Activated CD8-positive, alpha-beta T cell treated with anti-CD3 and anti-CD28 coated beads for 36 hours (primary cell): ENCODE measurements around the gene COL4A1. TPM values are rescaled to one million over a fixed set of nuclear protein-coding genes. Genes with fewer than 3 reads are reported as not detected.

Experiments used
- ATAC-seq: fragments of 200-7000 bp; cut with Tn5 transposase; one replicate; pipeline ENCODE4 v1.10.0; 2021; ENCODE audit warnings: mild to moderate bottlenecking, moderate library complexity
- CTCF ChIA-PET: fragments of 350-600 bp; sonication (Branson Sonifier 250); formaldehyde crosslinking; loops from one replicate; lab custom pipeline; 2021; ENCODE audit warnings: antibody characterized with exemption; lab: Charles Lee
- POLR2A ChIA-PET: fragments of 350-600 bp; sonication (Branson Sonifier 250); formaldehyde crosslinking; loops from one replicate; lab custom pipeline; 2021; ENCODE audit warnings: antibody characterized with exemption; lab: Charles Lee
- DNase-seq: peaks from one replicate; pipeline ENCODE4 v3.0.0-alpha.2; 2020
- H3K27ac Mint-ChIP-seq: one replicate; pipeline ENCODE4 v1.8.0; 2021; ENCODE audit warnings: mild to moderate bottlenecking, mixed read lengths
- H3K27me3 Mint-ChIP-seq: one replicate; pipeline ENCODE4 v1.8.0; 2021; ENCODE audit warnings: mixed read lengths
- H3K36me3 Mint-ChIP-seq: one replicate; pipeline ENCODE4 v1.8.0; 2021; ENCODE audit warnings: low read depth, mixed read lengths
- H3K4me1 Mint-ChIP-seq: one replicate; pipeline ENCODE4 v1.8.0; 2021; ENCODE audit warnings: low read depth, mixed read lengths
- H3K4me3 Mint-ChIP-seq: one replicate; pipeline ENCODE4 v1.8.0; 2021; ENCODE audit warnings: mild to moderate bottlenecking, moderate library complexity, mixed read lengths
- H3K9me3 Mint-ChIP-seq: one replicate; pipeline ENCODE4 v1.8.0; 2021; ENCODE audit warnings: mixed read lengths
- CTCF ChIP-seq: fragments of 200-600 bp; IDR thresholded peaks from one replicate; pipeline ENCODE4 v1.8.0; 2022; ENCODE audit warnings: antibody characterized with exemption, mild to moderate bottlenecking
- intact Hi-C: fragments of 100-400 bp; cut with micrococcal nuclease; formaldehyde crosslinking; loops from one replicate; pipeline ENCODE4 v1.10.0; 2022
- total RNA-seq, 2 experiments: library from RNA; stranded (reverse); gene quantifications; one replicate each; pipeline ENCODE4 v1.2.3, GENCODE V29; 2021

Gene COL4A1
- total RNA-seq, 2 experiments from 2014 or later: not detected

GRCh38 chr13:110293649-110294048 is 13.3 kb downstream of the COL4A1 start:
- ChIA-PET CTCF (no interaction called here), POLR2A (no interaction called here)
- Mint-ChIP-seq H3K27me3 (peaks cover 19% of the 10 kb centered on the region), H3K9me3 (no peaks in the 10 kb centered on the region), H3K4me3 (no peak overlapping the region), H3K27ac (no peak overlapping the region), H3K4me1 (peaks cover 2% of the 10 kb centered on the region), H3K36me3 (no peaks in the 10 kb centered on the region)
- no peak for DNase-seq
- no peak for TF ChIP-seq CTCF
- intact Hi-C loops: no loop called here
- ATAC-seq: no peak

GRCh38 chr13:110293037-110293436 is 13.9 kb downstream of the COL4A1 start:
- Mint-ChIP-seq H3K27me3 (peaks cover 14% of the 10 kb centered on the region), H3K9me3 (no peaks in the 10 kb centered on the region), H3K4me3 (no peak overlapping the region), H3K27ac (no peak overlapping the region), H3K4me1 (no peaks in the 10 kb centered on the region), H3K36me3 (no peaks in the 10 kb centered on the region)
- intact Hi-C loops: no loop called here
- no peak for DNase-seq
- ATAC-seq: no peak
- TF ChIP-seq CTCF: no peak
- ChIA-PET CTCF (no interaction called here), POLR2A (no interaction called here)

GRCh38 chr13:110291286-110291685 is 15.7 kb downstream of the COL4A1 start:
- no peak for DNase-seq
- intact Hi-C loops: no loop called here
- H3K4me3 Mint-ChIP-seq: no peak overlapping the region
- no peak for TF ChIP-seq CTCF
- POLR2A ChIA-PET: no interaction called here
- CTCF ChIA-PET: no interaction called here
- peaks cover 7% of the 10 kb centered on the region for H3K27me3 Mint-ChIP-seq
- H3K9me3 Mint-ChIP-seq: no peaks in the 10 kb centered on the region
- no peaks in the 10 kb centered on the region for H3K36me3 Mint-ChIP-seq
- no peaks in the 10 kb centered on the region for H3K4me1 Mint-ChIP-seq
- ATAC-seq: no peak
- no peak overlapping the region for H3K27ac Mint-ChIP-seq

GRCh38 chr13:110290826-110291225 is 16.1 kb downstream of the COL4A1 start:
- no peaks in the 10 kb centered on the region for H3K9me3 Mint-ChIP-seq
- H3K27ac Mint-ChIP-seq: no peak overlapping the region
- DNase-seq (no peak), ATAC-seq (no peak)
- intact Hi-C loops: no loop called here
- no peak overlapping the region for H3K4me3 Mint-ChIP-seq
- POLR2A ChIA-PET: no interaction called here
- H3K4me1 Mint-ChIP-seq: no peaks in the 10 kb centered on the region
- CTCF ChIA-PET: no interaction called here
- peaks cover 4% of the 10 kb centered on the region for H3K27me3 Mint-ChIP-seq
- H3K36me3 Mint-ChIP-seq: no peaks in the 10 kb centered on the region
- TF ChIP-seq CTCF: no peak

GRCh38 chr13:110290153-110290552 is 16.8 kb downstream of the COL4A1 start:
- TF ChIP-seq CTCF: no peak
- intact Hi-C loops: no loop called here
- Mint-ChIP-seq H3K9me3 (no peaks in the 10 kb centered on the region), H3K4me3 (no peak overlapping the region), H3K4me1 (no peaks in the 10 kb centered on the region), H3K36me3 (no peaks in the 10 kb centered on the region), H3K27ac (no peak overlapping the region), H3K27me3 (peaks cover 4% of the 10 kb centered on the region)
- ChIA-PET POLR2A (interaction anchor here (0.6 kb wide), 1 partner anchor 87 kb away, joined by 3 read pairs; no protein-coding TSS in a partner anchor), CTCF (no interaction called here)
- no peak for DNase-seq
- no peak for ATAC-seq
